HG03159 (cell line): ENCODE data around the gene IRGC.

ENCODE experiments used
- ATAC-seq: cut with Tn5 transposase; IDR thresholded peaks from one replicate; pipeline ENCODE4 v1.9.1; 2021; ENCODE audit warnings: mild to moderate bottlenecking, moderate library complexity; ENCODE audit not compliant: unreplicated experiment

IRGC gene

DNA sequence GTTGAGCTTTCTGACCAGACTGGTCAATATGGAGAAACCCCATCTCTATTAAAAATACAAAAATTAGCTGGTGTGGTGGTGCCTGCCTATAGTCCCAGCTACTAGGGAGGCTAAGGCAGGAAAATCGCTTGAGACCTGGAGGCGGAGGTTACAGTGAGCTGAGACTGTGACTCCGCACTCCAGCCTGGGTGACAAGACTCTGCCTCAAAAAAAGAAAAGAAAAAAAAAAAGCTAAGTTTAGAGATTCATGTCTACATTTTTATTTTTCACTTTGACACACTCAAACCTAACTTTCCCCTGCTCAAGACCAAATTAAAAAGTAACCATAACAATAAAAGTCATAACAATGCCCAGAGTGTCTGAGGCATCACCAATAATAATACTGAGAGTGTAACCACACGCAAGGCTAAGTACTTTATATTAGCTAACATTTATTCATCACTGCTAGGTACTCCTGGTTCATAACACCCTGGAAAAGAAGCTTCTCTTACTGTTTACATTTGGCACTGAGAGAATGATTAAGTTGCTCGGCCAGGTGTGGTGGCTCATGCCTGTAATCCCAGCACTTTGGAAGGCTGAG is 5.7 kb downstream of the IRGC start:
- ATAC-seq = no peak

DNA sequence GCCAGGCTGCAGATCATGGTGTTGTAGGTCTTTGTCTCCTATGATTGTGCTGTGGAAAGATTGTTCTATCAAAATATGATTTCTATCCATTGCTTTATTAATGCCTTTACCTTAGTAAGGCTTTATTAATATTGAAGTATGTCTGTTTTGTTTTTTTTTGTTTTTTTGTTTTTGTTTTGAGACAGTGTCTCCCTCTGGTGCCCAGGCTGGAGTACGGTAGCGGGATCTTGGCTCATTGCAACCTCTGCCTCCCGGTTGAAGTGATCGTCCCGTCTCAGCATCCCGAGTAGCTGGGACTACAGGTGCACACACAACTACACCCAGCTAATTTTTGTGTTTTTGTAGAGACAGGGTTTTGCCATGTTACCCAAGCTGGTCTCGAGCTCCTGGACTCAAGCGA is 7.7 kb downstream of the IRGC start:
- no peak for ATAC-seq

DNA sequence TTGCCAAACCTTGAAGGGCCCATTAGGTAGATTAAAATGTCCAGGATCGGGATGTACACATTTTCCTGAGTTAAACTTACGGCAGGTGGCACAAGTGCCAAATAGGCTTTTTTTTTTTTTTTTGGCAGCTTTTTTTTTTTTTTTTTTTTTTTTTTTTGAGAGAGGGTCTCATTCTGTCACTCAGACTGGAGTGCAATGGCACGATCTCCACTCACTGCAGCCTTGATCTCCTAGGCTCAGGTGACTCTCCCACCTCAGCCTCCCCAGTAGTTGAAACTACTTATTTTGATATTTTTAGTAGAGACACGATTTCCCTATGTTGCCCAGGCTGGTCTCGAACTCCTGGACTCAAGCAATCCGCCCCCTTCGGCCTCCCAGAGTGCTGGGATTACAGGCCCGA is 9.0 kb downstream of the IRGC start:
- no peak for ATAC-seq

DNA sequence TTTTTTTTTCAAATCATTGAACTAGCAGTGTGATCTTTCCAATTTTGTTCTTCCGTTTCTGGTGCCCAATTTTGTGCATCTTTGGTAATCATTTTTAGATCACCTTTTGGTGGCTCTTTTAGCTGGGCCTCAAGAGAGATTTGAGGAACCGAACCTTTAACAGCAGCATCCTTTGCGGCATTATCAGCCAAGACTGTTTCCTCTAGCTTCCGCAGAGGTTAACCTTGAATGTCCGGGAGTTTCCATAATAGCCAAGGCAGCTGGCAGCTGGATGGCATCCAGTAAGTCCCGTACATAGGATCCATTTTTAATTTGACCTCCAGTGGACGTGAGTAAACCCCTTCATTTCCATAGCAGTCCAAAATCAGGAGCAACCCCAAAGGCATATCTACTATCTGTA is 9.6 kb downstream of the IRGC start:
- ATAC-seq = no peak

DNA sequence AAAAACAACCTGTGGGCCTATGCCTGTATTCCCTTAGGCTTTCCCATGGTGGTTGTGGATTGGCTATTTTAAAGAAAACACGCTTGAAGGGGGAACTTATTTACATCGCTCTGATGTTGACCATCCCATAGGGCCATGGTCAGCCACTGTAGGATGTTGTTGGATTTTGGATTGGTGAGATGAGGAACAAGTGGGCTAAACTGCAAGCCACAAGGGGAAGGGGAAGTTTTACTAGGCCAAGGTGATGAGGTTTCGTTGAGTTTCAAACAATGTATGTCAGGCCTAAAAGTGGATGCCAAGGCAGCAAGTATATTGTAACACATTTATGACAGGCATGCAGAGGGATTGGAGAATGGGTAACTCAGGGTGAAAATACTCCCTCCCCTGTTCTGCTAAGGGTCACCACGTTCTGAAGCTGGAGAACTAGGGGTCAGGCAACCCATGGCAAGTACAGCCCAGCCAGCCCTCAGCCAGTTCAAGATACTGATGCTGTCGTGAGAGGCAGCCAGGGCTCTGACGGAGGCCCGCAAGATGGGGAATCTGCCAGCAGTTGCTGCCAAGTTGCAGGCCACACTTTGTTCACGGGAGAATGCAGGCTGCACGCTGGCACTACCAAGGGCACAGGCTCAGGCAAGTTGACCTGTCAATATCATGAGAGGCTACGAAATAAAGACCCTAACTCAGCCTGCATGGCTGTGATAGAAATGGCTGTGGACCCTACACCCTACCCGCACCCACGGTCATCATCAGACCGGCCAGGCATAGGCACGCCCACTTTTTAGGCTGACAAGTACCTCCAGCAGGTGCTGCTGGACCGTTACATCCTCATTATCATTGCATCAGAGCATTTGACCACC is 11.1 kb downstream of the IRGC start:
- ATAC-seq = no peak

DNA sequence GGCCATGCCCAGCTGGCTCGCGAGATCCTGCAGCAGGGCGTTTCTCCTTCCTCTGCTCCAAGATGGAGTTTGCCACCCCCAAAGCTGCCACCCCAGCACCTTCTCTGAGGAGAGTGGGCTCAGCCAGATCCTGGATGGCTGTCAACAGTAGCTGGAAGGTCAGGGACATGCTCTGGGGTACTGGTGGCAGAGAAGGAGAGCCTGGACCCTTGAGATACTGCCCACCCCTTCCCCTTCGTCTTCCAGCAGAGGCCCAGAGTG is 11.6 kb downstream of the IRGC start:
- ATAC-seq = no peak

DNA sequence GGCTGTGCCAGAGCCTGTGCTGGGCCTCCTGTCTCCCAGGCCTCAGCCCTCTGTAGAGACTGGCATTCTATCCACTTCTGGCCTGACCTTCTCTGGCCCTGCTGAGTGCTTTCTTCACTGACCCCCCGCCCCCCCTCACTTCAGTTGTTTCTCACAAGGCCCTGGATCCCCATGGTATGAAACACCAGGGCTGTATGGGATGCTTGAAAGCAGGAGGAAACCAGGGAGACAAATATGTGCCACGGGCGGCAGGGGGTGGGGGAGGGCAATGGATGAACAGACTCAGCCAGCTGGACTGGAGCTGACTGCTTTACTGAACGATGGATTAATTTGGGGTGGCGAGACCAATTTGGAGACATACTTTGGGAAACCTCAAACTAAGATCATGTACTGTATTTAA is 14.0 kb downstream of the IRGC start:
- ATAC-seq = no peak

DNA sequence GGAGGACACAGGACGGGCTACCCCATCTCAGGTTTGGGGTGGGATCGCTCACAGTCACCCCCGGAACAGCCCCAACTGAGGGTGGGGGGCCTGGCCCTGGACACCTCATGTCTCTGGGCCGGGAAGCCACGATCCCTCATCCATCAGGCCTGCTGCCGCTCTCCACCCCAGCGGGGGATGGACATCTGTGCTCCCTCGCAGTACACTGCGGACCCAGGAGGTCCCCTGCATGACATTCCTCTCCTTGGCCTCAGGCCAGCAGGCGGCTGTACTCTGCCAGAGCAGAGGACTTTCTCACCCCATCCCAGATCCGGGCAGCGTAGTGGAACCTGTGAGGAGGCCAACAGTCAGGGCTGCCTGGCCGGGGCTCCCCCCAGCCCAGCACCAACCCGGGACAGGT is 15.5 kb downstream of the IRGC start:
- no peak for ATAC-seq

DNA sequence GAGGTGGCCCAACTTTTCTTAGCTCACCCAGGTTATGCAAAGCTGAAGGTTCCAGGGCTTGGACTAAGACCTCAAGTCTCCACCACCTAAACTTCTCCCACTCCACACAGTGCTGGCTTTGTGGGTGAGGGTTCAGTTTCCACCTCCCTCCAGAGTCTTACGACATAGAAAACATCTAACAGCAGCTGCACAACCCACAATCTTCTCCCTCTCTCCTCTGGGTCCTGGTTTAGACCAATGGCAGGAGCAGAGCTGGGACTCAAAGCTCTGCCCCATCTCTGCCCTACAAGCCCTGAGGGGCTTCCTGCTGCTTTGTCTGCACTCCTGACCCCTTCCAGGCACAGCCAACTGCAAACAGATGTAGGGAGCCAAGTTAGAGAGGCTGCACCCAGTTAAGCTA is 16.0 kb downstream of the IRGC start:
- no peak for ATAC-seq

DNA sequence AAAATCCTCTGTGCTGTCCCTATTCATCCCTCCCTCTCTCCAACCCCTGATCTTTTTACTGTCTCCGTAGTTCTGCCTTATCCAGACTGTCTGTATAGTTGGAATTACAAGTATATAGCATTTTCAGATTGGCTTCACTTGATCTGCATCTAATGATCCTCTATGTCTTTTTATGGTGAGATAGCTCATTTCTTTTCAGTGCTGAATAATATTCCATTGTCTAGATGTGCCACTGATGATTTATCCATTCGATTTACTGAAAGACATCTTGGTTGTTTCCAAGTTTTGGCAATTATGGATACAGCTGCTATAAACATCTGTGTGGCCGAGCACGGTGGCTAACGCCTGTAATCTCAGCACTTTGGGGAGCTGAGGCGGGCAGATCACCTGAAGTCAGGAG is 19.1 kb downstream of the IRGC start:
- no peak for ATAC-seq

DNA sequence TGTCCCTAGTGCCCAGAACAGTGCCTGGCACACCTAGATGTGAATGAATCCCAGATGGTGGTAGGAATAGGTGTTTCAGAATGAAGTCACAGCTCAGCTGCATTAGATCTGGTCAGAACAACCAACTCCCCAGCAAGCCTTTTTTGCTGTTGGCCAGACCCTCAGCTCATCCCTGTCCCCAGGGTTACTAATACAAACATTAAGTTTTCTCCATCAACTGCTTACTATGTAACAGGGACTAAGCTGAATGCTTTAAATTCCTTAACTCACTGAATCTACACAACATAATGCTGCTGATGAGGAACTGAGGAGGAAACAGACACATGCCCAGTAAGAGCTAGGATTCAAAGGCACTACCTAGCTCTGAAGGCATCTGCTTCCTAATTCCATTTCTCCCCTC is 20.1 kb downstream of the IRGC start:
- ATAC-seq = no peak

DNA sequence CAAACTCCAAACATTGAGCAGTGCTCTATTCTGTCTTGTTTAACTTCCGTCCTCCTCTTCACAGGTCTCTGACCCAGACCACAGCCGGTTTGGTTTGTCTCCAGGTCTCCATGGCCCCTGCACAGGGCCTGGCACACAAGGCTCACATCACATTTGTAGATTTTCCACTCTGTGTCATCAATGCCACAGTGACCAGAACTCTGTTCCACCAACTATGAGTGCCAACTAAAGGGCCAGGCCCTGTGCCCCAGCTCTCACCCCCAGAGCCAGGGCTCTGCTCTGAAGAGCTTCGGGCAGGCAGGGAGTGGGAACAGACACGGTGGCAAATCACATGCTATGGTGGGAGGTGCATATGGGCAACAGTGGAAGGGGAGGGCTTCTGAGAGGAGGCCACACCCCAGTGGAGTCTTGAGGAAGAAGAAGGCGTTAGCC is 22.9 kb downstream of the IRGC start:
- no peak for ATAC-seq

DNA sequence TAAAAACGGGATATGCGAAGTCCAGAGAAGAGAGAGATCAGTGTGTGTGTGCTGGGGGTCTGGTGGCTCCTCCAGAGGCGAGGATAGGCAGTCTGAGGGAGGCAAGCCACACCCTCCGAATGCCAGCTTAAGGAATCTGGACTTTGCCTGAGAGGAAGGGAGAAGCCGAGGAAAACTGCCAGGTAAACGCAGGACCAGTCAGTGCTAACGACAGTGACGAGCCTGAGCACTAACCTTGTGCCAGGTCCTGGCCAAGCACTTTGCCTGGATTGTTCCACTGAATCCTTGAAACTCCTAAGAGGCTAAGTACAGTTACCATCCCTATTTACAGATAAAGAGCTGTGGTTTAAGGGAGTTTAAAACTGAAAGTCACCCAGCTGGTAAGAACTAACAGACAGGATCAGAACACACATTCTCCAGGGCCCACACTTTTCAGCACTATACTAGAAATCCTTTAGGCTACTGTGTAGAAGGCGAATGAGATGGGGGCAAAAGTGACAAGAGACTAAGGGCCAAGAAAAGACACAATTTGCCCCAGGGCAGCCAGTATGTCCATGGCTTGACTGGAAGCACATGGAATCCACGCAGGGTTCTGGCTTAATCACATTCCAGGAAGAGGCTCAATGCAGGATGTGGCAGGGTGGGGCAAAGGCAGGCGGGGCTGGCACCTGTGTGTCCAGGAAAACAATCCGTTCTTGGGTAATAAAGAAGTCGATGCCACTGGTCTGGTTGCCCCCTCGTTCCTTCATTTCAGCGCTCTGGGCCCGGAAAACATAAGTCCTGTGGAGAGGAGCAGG is 23.8 kb downstream of the IRGC start:
- ATAC-seq = no peak

DNA sequence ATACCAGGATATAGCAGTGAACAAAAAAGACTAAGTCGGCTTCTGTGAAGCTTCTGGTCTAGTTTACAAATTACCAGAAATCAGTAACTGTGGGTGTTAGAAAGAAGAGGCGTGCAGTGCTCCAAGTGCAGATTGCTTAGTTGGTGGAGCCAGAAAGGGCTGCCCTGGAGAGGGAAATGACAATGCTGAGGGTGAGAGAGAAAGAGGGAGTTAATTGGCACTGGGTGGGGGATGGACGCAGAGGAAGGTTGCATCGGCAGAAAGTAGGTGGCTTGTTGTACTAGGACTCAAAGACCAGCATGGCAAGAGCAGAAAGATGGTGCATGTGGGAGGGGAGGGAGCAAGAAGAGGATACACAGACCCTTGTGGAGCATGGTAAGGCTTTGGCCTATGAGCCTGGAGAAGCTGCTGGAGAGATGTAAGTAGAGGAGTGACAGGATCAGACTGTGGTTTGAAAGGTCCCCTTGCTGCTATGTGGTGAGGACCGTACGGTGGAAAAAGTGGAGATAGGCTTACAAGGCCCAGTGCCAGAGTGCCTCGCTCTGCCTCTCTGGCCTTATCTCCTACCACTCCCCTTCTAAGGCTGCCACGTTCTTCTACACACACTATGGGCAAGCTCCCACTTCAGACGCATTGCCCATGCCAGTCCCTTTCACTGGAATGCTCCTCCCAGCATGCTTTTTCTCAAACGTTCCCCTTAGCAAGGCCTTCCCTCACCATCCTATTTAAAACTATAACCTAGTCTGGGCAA is 25.4 kb downstream of the IRGC start:
- ATAC-seq = no peak

DNA sequence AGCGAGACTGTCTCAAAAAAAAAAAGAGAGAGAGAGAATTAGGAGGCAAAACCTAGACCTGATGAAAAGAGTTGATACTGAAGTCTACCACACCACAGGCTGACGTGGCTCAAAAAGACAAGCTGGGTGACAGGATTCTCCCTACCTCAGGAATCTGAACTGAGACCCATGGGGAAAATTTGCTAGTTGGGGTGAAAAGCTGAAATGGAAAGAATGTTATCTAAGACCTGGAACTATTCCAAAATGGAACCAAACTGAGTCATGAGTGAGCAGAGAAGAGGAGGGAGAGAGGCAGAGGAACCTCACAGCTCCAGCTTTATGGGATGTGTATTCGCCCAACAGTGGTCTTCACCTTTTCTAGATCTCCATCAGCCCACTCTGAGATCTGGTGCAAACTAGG is 27.2 kb downstream of the IRGC start:
- no peak for ATAC-seq

DNA sequence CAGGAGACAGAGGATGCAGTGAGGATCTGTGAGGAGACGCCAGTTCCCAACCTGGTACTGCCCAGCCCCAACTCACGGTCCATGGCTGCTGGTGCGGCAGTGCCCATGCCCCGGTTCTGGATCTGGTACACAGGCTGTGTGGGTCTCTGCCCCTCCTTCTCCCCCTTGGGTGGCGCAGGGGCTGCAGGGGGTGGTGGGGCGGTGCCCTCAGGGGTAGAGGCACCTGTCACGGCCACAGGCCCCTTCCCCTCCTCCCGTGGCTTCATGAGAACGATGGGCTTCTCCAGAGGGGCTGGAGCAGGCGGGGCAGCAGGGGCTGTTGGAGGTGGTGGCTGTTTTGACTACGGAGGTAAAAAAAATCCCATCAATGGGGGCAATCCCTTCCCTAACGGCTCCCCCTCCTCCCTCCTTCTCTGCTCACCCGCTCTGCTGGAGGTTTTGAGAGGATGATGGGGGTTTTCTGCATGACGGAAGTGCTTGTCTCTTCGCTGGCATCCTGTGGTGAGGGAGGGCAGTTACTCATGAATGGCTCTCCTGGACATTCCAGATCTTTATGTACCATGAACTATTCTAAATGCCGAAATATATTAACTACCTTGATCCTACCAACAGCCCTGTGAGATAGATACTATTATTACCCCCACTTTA is 31.8 kb downstream of the IRGC start:
- ATAC-seq = no peak

DNA sequence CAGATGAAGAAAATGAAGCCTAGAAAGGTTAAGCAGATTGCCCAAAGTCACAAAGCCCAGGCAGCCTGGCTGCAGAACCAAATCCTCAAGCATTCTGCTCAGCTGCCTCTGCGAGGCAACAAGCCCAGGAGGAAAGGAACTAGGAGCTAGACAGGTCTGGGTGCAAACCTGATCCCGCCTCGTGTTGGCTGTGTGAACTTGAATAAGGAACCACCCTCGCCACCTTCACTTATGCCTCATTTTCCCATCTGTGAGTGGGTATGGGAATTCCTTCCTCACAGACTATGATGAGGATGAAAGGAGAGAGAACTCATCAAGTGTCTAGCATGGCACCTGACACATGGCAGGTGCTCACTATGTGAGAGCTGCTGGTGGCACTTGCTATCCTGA is 32.3 kb downstream of the IRGC start:
- no peak for ATAC-seq

DNA sequence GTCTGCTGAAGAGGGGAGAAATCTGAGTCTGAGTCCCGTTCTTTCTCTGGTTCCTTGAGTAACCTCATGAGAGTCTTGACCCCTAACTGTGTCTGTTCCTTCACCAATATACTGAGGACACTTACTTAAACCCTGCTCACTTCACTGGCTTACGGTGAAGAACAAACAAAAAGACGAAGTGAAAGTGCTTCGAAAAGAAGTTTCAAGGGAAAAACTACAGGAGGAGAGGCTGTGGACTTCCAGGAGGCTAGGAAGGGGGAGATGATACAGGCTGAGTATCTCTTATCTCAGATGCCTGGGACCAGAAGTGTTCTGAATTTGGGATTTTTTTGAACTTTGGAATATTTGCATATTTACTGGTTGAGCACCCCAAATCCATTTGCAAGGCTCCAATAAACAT is 32.8 kb downstream of the IRGC start:
- no peak for ATAC-seq

DNA sequence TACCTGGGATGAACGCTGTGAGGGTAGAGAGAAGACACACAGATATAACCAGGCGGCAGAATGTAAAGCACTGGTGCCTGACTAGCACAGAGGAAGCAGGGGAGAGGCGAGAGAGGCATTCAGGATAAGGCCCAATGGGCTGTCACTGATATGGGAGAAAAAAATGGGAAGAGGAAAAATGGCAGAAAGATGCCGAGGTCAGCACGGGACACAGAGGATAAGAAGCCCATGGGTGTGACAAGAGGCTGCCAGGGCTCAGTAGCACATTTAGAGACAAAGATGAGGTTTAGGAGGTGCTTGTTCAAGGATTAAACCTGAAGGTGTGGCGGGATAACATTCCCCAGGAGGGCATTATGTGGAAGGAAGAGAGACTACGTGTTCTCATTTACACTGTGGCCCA is 33.3 kb downstream of the IRGC start:
- no peak for ATAC-seq

DNA sequence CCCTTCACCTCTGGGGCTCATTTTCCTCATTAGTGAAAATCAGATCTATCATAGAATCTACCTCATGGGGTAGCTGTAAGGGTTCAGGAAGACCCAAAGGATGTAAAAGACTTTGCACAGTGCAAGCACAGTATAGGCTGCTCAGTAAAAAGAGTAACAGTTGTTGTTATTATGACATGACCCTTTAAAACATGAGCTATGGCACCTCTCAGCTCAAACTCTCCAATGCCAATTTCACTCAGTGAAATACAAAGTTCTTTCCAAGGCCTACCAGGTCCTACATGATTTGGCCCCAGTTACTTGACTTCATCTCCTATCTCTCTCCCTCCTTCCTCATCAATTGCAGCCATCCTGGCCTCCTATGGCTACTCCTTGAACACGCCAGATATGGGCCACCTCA is 34.0 kb downstream of the IRGC start:
- ATAC-seq = no peak
